DMS114 treated with DMSO at 0.1 percent for 48 hours (cell line): ENCODE measurements around the gene FIGNL1.

Experiments used
- DNase-seq: peaks from one replicate; lab custom pipeline; 2025; ENCODE audit not compliant: unreplicated experiment; lab: John Stamatoyannopoulos, UW

FIGNL1 gene

DNA sequence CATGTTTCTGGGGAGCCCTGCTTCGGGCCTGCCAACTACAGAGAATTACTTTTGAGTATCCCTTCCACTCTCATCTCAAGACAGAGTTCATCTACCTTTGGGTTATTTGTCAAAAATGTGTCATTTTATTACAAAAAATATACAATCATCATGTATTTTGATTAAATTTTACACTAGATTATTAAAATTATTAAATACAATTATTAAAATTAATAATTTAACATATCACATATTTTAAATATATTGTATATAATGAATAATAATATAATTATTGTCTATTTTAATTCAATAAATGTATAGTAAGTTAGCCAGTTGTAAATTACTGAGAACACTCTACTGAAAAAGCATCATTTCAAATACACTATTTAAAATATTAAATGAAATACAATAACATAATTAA, 50.9 kb downstream of the FIGNL1 start:
- no peak for DNase-seq

DNA sequence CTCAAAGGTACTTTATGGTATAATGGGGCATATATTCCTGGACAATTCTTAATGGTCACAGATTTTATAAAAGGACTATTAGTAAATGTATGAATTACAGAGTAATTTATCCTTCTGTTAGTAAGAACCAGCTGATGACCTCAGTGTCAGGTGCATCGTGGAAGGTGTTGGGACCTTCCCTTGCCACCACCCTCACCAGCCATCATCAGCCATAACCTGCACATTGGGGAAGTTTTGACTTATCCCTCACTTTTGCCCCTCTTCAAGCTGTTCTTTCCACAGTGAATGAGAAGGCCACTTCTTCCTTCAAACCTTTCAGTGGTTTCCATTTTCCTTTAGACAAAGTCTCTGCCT, 52.2 kb downstream of the FIGNL1 start:
- DNase-seq: no peak

DNA sequence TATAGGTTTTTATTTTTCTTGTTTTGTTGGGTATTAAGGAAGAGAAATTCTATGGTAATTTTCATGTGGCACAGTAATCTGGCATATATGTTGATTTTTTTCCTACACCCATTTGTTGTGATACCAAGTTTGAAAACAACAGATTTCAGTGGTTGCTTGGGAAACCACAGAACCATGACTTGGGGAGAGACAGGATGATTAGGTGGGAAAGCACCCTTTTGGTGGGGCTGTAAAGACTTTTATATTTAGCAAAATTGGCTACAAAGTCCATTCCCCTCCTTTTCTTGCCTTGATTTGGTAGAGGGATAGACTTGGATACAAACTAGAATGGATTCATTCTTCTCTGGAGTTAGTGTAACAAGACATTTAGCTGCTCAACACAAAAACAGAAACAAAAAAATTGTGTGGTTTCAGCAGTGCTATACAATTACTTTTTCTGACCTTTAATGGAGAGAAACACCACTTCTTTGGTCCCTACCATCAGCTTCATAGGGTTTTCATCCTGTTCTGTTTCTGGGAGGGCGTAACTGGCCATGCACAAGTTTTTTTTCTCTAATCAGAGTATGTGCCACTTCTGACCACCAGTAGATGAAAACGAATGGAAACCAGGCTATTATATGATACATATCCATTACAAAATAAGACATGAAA, 52.7 kb downstream of the FIGNL1 start:
- no peak for DNase-seq

DNA sequence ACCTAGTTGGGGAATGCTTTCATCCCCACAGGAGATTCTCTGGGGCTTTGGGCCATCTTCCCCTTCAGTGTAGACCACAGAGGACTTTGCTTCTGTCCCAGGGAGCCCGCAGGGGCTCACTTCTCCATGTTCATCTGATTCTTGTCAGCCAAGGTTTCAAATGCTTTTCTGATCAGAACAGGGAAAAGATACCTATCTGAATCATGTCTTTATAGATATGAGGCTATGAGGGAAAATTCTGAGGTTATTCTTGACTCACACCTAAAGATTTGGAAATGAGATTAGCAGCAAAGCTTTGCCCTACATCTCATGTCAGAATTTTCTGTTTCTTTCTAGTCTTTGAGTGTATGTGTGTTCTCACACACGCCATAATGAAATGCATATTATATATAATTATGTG, 53.3 kb downstream of the FIGNL1 start:
- DNase-seq: no peak

DNA sequence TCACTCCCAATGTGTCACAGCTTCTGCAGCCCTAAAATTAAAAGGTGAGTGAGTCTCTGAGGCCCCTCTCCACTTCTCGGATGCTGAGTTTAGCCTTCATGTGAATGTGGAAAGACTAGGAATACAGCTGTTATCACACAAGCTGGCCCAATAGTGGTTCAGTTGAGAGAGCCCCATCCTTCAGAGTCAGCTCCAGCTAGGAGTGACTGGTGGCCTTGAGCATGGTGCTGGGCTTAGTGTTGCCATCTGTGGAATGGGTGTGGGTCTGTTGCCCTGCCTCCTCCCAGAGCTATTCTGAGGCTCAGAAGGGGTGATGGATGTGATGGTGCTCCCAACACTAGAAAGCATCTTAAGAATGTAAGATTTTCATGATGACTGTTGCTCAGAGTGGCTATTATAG, 55.8 kb downstream of the FIGNL1 start:
- DNase-seq: no peak
